HCT116 (cell line): ENCODE data around the gene SLC25A25. TPM values are rescaled to one million over a fixed set of nuclear protein-coding genes. Genes with fewer than 3 reads are reported as not detected.

ENCODE experiments used
- ATAC-seq: fragments of 200-7000 bp; cut with Tn5 transposase; 2 replicates; pipeline ENCODE4 v1.9.1; 2020; ENCODE audit warnings: mild to moderate bottlenecking, moderate library complexity
- BruUV-seq: library from RNA; stranded (reverse); fragments of 400-500 nt; replicated peaks from 2 replicates; lab custom pipeline; 2021; lab: Mats Ljungman, UMichigan
- CTCF ChIA-PET: fragments of 300-600 bp; sonication (Branson Sonifier 250); formaldehyde crosslinking; loops from one replicate; lab custom pipeline; 2021; ENCODE audit warnings: antibody characterized with exemption; lab: Charles Lee
- POLR2A ChIA-PET: fragments of 300-600, 350-600 bp; sonication (Branson Sonifier 250); formaldehyde crosslinking; loops from one replicate; lab custom pipeline; 2021; ENCODE audit warnings: antibody characterized with exemption; lab: Charles Lee
- RAD21 ChIA-PET, 2 experiments: fragments of 300-600 bp; sonication (Branson Sonifier 250); formaldehyde crosslinking; loops; one replicate each; lab custom pipeline; 2023; ENCODE audit warnings: low total read pairs in 2 of 2; ENCODE audit not compliant: uncharacterized antibody in 2 of 2, unreplicated experiment in 2 of 2, low non-redundant PET in 1 of 2; lab: Charles Lee
- DNase-seq: peaks from one replicate; pipeline ENCODE4 v3.0.0-alpha.2; 2010; ENCODE audit warnings: low read depth, low spot score
- H2AFZ ChIP-seq: fragments of 200-600 bp; shearing (Covaris generic), sonication (generic); 2 replicates; pipeline ENCODE4 v1.6.1; 2017; ENCODE audit warnings: low read depth, mixed run types, mixed read lengths, antibody characterized with exemption, low read length; ENCODE audit not compliant: poor library complexity, severe bottlenecking
- H3K27ac ChIP-seq: 2 replicates; pipeline ENCODE4 v1.5.1; 2012; ENCODE audit warnings: low read depth, low read length
- H3K27me3 ChIP-seq: fragments of 200-600 bp; sonication (generic); 2 replicates; pipeline ENCODE4 v1.6.1; 2016; ENCODE audit warnings: mixed run types, low read length, mixed read lengths; ENCODE audit not compliant: insufficient read depth
- H3K36me3 ChIP-seq, 2 experiments: fragments of 200-500 bp in 1 of 2; fragments of 200-600 bp in 1 of 2; sonication (Bioruptor generic) in 1 of 2; sonication (generic) in 1 of 2; 2 replicates each; pipeline versions ENCODE4 v1.5.1 to v1.6.1; 2014 to 2016; ENCODE audit warnings: low read length in 2 of 2, inconsistent platforms in 1 of 2, mixed read lengths in 1 of 2, mixed run types in 1 of 2; ENCODE audit not compliant: insufficient read depth in 2 of 2, control insufficient read depth in 1 of 2
- H3K4me1 ChIP-seq, 2 experiments: fragments of 200-600 bp in 1 of 2; sonication (generic) in 1 of 2; 2 replicates each; pipeline versions ENCODE4 v1.5.1 to v1.6.1; 2012 to 2017; ENCODE audit warnings: low read length in 2 of 2, inconsistent platforms in 1 of 2, mild to moderate bottlenecking in 1 of 2, mixed read lengths in 1 of 2, mixed run types in 1 of 2, moderate library complexity in 1 of 2; ENCODE audit not compliant: insufficient read depth in 2 of 2, control insufficient read depth in 1 of 2
- H3K4me2 ChIP-seq: fragments of 200-600 bp; sonication (generic); 2 replicates; pipeline ENCODE4 v1.6.1; 2017; ENCODE audit warnings: mixed run types, low read length, mixed read lengths
- H3K4me3 ChIP-seq, 2 experiments: fragments of 200-600 bp in 1 of 2; sonication (generic) in 1 of 2; replicated peaks in 1 of 2; 2 replicates each; pipeline ENCODE4 v1.5.1; 2011 to 2016; ENCODE audit warnings: low read length in 2 of 2, control low read depth in 1 of 2, low read depth in 1 of 2, mild to moderate bottlenecking in 1 of 2, mixed read lengths in 1 of 2, mixed run types in 1 of 2
- H3K79me2 ChIP-seq: fragments of 200-600 bp; sonication (generic); 2 replicates; pipeline ENCODE4 v1.6.1; 2017; ENCODE audit warnings: mild to moderate bottlenecking, mixed run types, low read length, moderate library complexity, mixed read lengths; ENCODE audit not compliant: insufficient read depth
- H3K9ac ChIP-seq: fragments of 200-600 bp; sonication (generic); 2 replicates; pipeline ENCODE4 v1.6.1; 2016; ENCODE audit warnings: low read length, mixed read lengths
- H3K9me2 ChIP-seq: fragments of 200-600 bp; sonication (generic), shearing (Covaris generic); 2 replicates; pipeline ENCODE4 v1.6.1; 2017; ENCODE audit warnings: mixed run types, mild to moderate bottlenecking, moderate library complexity; ENCODE audit not compliant: insufficient read depth
- H3K9me3 ChIP-seq, 2 experiments: fragments of 200-500 bp in 1 of 2; fragments of 200-600 bp in 1 of 2; sonication (Bioruptor generic) in 1 of 2; sonication (generic) in 1 of 2; 2 replicates each; pipeline ENCODE4 v1.6.1; 2014 to 2017; ENCODE audit warnings: low read length in 2 of 2, mixed read lengths in 2 of 2, inconsistent platforms in 1 of 2, low read depth in 1 of 2, mild to moderate bottlenecking in 1 of 2, mixed run types in 1 of 2, moderate library complexity in 1 of 2; ENCODE audit not compliant: control insufficient read depth in 1 of 2, insufficient read depth in 1 of 2
- H4K20me1 ChIP-seq: fragments of 200-600 bp; sonication (generic), shearing (Covaris generic); 2 replicates; pipeline ENCODE4 v1.6.1; 2017; ENCODE audit warnings: mixed run types, mild to moderate bottlenecking, moderate library complexity; ENCODE audit not compliant: insufficient read depth
- CTCF ChIP-seq, 3 experiments: fragments of 200-600 bp in 1 of 3; sonication (generic) in 1 of 3; IDR thresholded peaks in 2 of 3; conservative IDR thresholded peaks in 1 of 3; 2 replicates each; pipeline ENCODE4 v1.5.1; 2012 to 2017; ENCODE audit warnings: low read depth in 2 of 3, low read length in 2 of 3, antibody characterized with exemption in 1 of 3, borderline replicate concordance in 1 of 3, control low read depth in 1 of 3, mild to moderate bottlenecking in 1 of 3, mixed read lengths in 1 of 3, mixed run types in 1 of 3, moderate library complexity in 1 of 3; ENCODE audit not compliant: insufficient read depth in 1 of 3
- EGR1 ChIP-seq: IDR thresholded peaks from 2 replicates; pipeline ENCODE4 v1.6.1; 2012; ENCODE audit warnings: low read depth
- EZH2phosphoT487 ChIP-seq: fragments of 200-600 bp; IDR thresholded peaks from 2 replicates; pipeline ENCODE4 v1.6.1; 2018; ENCODE audit warnings: antibody characterized with exemption, borderline replicate concordance
- YY1 ChIP-seq: IDR thresholded peaks from 2 replicates; pipeline ENCODE4 v1.6.1; 2011; ENCODE audit warnings: low read length, low read depth, moderate library complexity, mild to moderate bottlenecking; ENCODE audit not compliant: insufficient replicate concordance; ENCODE audit errors: extremely low read depth
- intact Hi-C: fragments of 100-400 bp; cut with micrococcal nuclease; formaldehyde crosslinking; loops from 2 replicates; pipeline ENCODE4 v1.10.0; 2022
- total RNA-seq: library from RNA; stranded (reverse); gene quantifications from one replicate; pipeline ENCODE4 v1.2.1, GENCODE V29; 2021; ENCODE audit not compliant: unreplicated experiment

Gene SLC25A25
- total RNA-seq, 1 experiment from 2014 or later, result 15.3 TPM

GRCh38 chr9:128124873-128125579 is 57.0 kb downstream of the SLC25A25 start:
- Histone ChIP-seq H3K9me3 (peaks cover 0 to 6% of the 10 kb centered on the region in 2 experiments; a peak in 1 of 4 replicates), H3K4me1 (peaks cover 9 to 31% of the 10 kb centered on the region in 2 experiments), H4K20me1 (peaks cover 9% of the 10 kb centered on the region; the same call in 1 of the 2 replicates), H2AFZ (no peak overlapping the region), H3K27ac (peak overlapping the region; percentile 99; the same call in 1 of the 2 replicates), H3K36me3 (peaks cover 6 to 30% of the 10 kb centered on the region in 2 experiments; a peak in 3 of 4 replicates), H3K9ac (no peak overlapping the region), H3K4me3 (no peak overlapping the region; a peak in 1 of 4 replicates), H3K79me2 (peaks cover 39% of the 10 kb centered on the region), H3K27me3 (no peaks in the 10 kb centered on the region), H3K4me2 (peak overlapping the region; percentile 91), H3K9me2 (no peaks in the 10 kb centered on the region)
- no TSS peak for BruUV-seq
- ATAC-seq, result peak; percentile 39
- ChIA-PET CTCF (interaction anchor here (0.5 to 2.1 kb wide), 15 partner anchors 9 to 237 kb away, joined by 3 to 19 read pairs (median 4); partner anchors contain the start of gene BBLN), RAD21 (no interaction called here), POLR2A (interaction anchor here (1.2 to 1.3 kb wide), 2 partner anchors 15 to 35 kb away, joined by 4 to 5 read pairs; partner anchors contain the start of gene BBLN)
- peak; percentile 46 for DNase-seq
- intact Hi-C loops, result no loop called here
- TF ChIP-seq YY1 (no peak), CTCF (IDR thresholded peaks at IDR 0.05 in 2 of 3, conservative IDR thresholded peaks at IDR 0.05 in 1 of 3; ENCODE audit: borderline replicate concordance in 1 of 3, insufficient read depth in 1 of 3, low read depth in 2 of 3, low read length in 2 of 3) (peak in 2 of 3 experiments; percentile 87 to 92; a peak in 4 of 6 replicates), EZH2phosphoT487 (no peak), EGR1 (no peak)
